ENCODE data around the gene DUS4L.

DUS4L gene

DNA sequence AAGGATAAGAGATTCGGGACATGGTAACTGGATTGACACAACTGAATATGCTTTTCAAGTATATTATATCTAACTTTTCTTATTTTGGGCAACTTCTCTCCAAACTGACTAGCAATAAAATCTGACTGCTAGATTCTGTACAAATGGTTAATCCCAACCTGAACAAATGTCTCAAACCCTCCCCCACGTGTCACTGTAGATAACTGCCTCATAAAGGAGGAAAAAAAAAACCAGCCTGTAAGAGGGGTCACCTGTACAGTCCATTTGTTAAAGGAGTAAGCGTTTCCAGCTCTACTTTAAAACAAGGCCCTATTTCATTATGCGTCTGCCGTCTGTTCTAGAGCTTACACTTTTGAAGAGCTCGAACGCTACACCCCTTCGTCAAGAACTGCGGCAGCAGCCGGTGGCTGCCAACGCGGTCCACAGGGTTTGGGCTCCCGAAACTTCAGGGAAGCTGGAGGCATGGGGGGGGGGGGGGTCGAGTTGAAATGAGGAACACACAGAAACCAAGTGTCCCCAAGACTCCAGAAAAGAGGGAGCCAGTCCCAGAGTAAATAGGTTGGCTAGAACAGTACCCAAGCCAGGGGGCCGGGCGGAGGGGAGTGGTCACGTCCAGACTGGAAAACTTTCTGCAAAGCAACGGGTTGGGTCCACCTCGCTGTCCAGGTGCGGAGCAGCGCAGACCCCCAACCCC lies 543 bp upstream of the DUS4L start:
- H3K4me1 Mint-ChIP-seq: peaks cover 62% of the 10 kb centered on the region
- no peaks in the 10 kb centered on the region for H3K9me3 Mint-ChIP-seq
- peak overlapping the region; percentile 96 for H3K4me3 Mint-ChIP-seq

DNA sequence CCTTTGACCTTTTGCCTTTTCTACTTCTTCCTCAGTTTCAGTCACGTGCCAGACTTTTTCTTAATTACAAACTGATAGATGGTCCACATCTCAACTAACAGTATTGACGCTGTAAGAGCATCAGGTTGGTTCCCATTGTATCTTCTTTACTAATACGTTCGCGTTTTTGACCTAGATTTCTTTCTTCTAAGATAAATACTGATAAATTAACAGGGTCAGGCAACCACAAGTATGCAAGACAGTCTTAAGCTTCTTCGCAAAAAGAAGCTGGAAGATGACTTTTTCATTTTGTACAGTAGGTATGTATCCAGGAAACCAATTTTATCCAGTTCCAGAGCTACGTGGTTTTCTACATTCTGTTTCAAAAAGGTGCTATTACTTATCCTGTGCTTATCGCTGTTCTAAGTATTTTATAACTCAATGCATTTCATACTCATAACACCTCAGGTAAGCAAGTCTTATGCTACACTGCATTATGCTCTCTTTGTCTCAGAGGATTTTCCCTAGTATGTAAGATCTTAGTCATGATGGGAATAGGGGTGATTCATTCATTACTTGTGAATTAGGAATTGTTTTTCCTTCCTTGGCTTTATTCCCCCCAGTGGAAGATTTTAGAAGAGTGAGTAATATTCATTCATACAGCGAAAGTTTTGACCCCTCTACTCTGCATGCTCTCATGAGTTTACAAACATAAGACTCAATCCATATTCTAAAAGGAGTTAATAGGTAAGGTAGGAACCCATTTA lies 955 bp downstream of the DUS4L start:
- peaks cover 11% of the 10 kb centered on the region for H3K36me3 Mint-ChIP-seq
- H3K27ac Mint-ChIP-seq: peak overlapping the region; percentile 88
- H3K4me1 Mint-ChIP-seq: peaks cover 54% of the 10 kb centered on the region
- ATAC-seq: no peak
- no peaks in the 10 kb centered on the region for H3K9me3 Mint-ChIP-seq
- peak overlapping the region; percentile 96 for H3K4me3 Mint-ChIP-seq
- no peaks in the 10 kb centered on the region for H3K27me3 Mint-ChIP-seq

More for the DNA sequence above, 543 bp upstream of the DUS4L start:
- Mint-ChIP-seq H3K36me3 (peaks cover 8% of the 10 kb centered on the region), H3K27ac (peak overlapping the region; percentile 88), H3K27me3 (no peaks in the 10 kb centered on the region)
- ATAC-seq: peak; percentile 71

DNA sequence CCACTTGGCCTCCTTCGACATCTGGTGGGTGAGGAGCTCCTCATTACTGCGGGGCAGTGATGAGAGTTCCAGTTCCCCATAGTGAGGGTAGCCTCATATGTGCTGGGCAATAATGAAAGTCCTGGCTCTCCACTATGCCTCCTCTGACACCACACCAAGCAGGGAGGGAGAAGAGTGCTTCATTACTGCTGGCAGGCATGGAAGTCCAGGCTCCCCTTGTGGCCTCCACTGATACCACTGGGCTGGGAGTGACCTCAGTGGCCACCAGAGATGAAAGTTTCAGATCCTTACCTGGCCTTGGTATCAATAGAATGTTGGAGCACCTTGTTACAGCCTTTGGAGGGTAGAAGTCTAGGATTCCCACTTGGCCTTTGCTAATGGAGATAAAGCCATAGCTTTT lies 6.5 kb downstream of the DUS4L start:
- no peaks in the 10 kb centered on the region for H3K27me3 Mint-ChIP-seq
- H3K27ac Mint-ChIP-seq: no peak overlapping the region
- H3K36me3 Mint-ChIP-seq: peaks cover 18% of the 10 kb centered on the region
- no peak overlapping the region for H3K4me3 Mint-ChIP-seq
- ATAC-seq: no peak
- H3K4me1 Mint-ChIP-seq: peaks cover 7% of the 10 kb centered on the region
- no peaks in the 10 kb centered on the region for H3K9me3 Mint-ChIP-seq

DNA sequence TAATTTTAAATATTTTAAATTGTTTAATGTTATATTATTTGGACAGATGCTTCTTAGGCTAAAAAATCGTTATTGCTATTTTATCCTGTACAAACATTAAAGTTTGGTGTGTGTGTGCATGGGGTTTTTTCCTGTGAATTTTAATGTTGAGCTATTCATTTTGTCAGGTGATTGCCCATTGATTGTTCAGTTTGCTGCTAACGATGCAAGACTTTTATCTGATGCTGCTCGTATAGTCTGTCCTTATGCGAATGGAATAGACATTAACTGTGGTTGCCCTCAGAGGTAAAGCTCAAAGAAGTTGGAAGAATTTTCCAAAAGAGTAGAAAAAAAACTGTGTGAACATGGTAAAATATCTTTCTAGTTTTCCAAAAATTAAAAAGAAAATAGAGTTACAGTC lies 9.8 kb downstream of the DUS4L start:
- Mint-ChIP-seq H3K9me3 (no peaks in the 10 kb centered on the region), H3K27ac (no peak overlapping the region), H3K4me1 (no peaks in the 10 kb centered on the region), H3K4me3 (no peak overlapping the region), H3K36me3 (peaks cover 7% of the 10 kb centered on the region), H3K27me3 (no peaks in the 10 kb centered on the region)
- no peak for ATAC-seq

DNA sequence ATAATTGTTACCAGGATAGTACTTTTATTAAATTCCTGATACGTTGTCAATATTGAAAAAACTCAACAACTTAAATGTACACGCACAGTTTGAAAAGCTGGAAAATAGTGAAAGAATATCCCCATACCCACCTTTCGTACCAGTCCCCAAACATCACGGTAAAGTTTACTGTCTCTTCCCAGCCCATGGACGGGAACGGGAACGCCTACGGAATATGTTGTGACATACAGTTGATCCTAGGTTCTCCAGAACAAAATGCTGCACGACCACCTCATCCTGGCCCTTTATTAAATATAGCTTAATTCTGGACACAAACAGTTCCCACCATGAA lies 15.7 kb downstream of the DUS4L start:
- Mint-ChIP-seq H3K4me3 (peak overlapping the region; percentile 88), H3K36me3 (no peaks in the 10 kb centered on the region), H3K27ac (peak overlapping the region; percentile 89), H3K27me3 (no peaks in the 10 kb centered on the region), H3K4me1 (peaks cover 24% of the 10 kb centered on the region), H3K9me3 (no peaks in the 10 kb centered on the region)
- ATAC-seq: no peak

DNA sequence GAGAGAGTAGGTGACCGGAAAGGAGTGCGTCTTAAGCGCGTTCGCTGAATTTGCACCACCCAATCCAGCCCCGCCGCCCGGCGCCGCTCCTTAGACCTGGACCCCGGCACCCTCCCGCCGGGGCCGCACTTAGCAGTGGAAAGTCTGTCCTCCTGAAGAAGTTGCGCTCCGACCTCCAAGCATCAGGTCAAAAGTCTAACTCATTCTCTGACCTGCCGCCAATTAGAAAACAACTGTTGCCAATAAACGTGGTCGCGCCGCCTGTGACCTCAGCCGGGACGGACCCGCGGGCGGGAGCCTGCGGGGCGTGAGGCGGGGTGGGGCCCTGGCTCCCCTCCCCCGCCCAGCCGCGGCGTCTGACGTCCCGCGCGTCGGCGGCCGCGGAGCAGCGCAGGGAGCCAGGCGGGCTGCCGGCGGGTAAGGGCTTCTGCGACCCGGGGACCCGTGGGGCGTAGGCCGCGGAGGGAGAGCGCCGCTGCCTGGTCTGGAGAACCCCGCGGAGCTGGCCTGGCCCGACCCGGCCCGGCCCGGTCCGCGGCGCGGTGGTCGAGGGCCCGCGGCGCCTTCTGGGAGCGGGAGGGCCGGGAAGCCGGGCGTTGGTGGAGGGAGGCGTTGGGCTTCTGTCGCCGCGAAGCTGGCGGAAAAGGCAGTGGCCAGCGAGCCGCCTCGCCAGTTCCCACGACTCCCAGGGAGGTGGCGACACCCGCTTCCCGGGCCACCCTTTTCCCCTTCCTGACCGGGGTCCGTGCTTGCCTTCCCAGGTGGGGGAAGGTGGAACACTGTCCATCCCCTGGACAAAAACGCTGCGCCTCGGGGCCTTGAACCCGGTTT lies 16.3 kb downstream of the DUS4L start, which contains the start of gene BCAP29:
Gene BCAP29 (plus strand): TSS at position 362 of the 831 bp plus-strand sequence. CDS start 527 bp downstream, outside the sequence.
- Mint-ChIP-seq H3K27me3 (no peaks in the 10 kb centered on the region), H3K9me3 (no peaks in the 10 kb centered on the region), H3K36me3 (peaks cover 4% of the 10 kb centered on the region), H3K4me3 (peak within 1 kb of the TSS; percentile 88), H3K4me1 (peaks cover 24% of the 10 kb centered on the region), H3K27ac (peak within 1 kb of the TSS; percentile 89)
- peak; percentile 98 for ATAC-seq

DNA sequence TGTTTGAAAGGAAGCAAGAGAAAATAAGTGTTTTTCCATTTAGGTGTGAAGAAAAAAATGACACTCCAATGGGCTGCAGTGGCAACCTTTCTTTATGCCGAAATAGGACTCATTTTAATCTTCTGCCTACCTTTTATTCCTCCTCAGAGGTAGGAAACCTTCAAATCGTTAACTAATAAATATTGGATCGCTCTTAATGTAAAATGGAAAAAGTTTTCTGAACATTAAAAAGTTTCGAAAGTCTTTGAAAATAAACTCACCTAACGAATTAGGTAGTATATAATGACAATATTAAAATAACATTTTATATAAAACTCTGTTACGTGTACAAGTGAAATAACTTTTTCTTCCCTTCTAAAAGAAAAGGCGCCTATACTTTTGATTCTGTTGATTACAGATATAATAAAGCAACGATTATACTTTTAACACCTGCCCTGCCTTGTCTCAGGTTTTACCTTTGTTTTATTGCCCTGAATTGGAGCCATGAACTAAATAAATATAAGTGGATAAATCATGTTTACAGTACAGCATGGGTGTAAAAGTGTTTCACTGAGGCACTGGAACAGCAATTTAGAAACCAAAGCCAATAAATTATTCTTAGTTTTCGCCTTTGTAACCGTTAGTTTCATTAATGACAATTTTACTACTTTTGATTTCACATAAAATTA lies 17.1 kb downstream of the DUS4L start:
- Mint-ChIP-seq H3K9me3 (no peaks in the 10 kb centered on the region), H3K27ac (peak overlapping the region; percentile 89), H3K4me1 (peaks cover 24% of the 10 kb centered on the region), H3K36me3 (peaks cover 12% of the 10 kb centered on the region), H3K4me3 (peak overlapping the region; percentile 88), H3K27me3 (no peaks in the 10 kb centered on the region)
- ATAC-seq: no peak

DNA sequence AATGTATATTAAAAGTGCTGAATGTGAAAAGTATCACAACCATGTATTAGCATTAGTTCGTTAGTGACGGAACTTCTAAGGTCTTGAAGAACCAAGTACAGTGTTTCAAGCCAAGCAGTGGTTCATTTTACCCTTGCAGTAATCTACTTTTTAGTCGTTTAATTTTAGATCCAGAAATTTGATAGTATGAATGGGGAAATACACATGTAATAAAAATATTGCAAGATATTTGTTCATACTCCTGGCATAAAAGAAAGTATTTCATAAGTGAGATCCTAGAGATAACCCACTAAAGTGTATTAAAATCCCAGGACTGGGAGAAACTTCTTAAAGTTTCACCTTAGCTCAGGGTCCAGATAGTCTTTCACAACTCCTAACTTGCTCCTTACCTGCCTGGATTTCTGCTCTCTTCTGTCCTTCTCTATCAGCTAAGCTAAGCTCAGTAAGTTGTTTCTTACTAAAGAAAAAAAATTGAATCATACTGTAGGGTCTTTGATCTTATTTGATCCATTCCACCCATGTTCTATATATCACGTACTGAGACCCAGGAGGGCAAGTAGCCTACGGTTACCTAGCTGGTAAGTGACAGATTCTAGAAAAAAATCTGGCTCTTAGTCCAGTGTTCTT lies 17.7 kb downstream of the DUS4L start:
- no peak overlapping the region for H3K27ac Mint-ChIP-seq
- H3K36me3 Mint-ChIP-seq: peaks cover 16% of the 10 kb centered on the region
- no peak for ATAC-seq
- no peaks in the 10 kb centered on the region for H3K9me3 Mint-ChIP-seq
- H3K4me3 Mint-ChIP-seq: peak overlapping the region; percentile 34
- no peaks in the 10 kb centered on the region for H3K27me3 Mint-ChIP-seq
- peaks cover 24% of the 10 kb centered on the region for H3K4me1 Mint-ChIP-seq

DNA sequence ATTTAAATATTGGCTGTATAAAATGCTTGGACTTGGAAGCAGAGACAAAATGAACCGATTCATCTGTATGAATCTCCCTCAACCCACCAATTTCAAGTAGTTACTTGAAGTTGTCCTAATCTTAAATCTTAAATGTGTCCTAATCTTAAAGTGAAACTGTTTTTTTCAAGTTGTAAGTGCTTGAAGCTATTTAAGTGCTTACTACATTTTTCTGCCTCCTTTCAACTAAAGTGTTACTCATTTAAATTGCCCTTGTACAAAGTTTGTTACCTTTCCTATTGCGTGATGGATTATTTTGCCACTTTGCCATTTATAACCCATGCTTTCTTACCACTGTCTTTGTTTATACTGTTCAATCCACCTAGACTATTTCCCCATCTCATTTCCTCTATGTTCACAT lies 19.1 kb downstream of the DUS4L start:
- Mint-ChIP-seq H3K4me3 (no peak overlapping the region), H3K4me1 (peaks cover 24% of the 10 kb centered on the region), H3K9me3 (no peaks in the 10 kb centered on the region), H3K27me3 (no peaks in the 10 kb centered on the region), H3K27ac (no peak overlapping the region), H3K36me3 (peaks cover 16% of the 10 kb centered on the region)
- ATAC-seq: no peak

DNA sequence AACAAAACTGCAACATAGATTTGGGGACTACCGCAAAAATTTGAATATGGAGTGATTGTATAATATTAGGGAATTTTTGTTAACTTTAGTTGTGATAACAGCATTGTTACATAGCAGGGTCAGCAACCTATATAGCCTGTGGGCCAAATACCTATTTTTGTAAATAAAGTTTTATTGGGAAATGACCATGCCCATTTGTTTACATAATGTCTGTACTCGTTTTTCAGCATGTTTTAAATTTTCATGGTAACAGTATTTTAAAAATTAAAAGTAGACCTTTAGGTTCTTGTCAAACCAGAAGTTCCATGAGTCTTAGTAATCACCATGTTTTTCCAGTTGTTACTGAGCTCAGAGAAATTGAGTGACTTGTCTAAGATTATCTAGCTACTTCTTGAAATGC lies 20.9 kb downstream of the DUS4L start:
- no peak overlapping the region for H3K4me3 Mint-ChIP-seq
- ATAC-seq: no peak
- H3K36me3 Mint-ChIP-seq: peaks cover 23% of the 10 kb centered on the region
- H3K9me3 Mint-ChIP-seq: no peaks in the 10 kb centered on the region
- no peak overlapping the region for H3K27ac Mint-ChIP-seq
- no peaks in the 10 kb centered on the region for H3K27me3 Mint-ChIP-seq
- H3K4me1 Mint-ChIP-seq: peaks cover 19% of the 10 kb centered on the region

DNA sequence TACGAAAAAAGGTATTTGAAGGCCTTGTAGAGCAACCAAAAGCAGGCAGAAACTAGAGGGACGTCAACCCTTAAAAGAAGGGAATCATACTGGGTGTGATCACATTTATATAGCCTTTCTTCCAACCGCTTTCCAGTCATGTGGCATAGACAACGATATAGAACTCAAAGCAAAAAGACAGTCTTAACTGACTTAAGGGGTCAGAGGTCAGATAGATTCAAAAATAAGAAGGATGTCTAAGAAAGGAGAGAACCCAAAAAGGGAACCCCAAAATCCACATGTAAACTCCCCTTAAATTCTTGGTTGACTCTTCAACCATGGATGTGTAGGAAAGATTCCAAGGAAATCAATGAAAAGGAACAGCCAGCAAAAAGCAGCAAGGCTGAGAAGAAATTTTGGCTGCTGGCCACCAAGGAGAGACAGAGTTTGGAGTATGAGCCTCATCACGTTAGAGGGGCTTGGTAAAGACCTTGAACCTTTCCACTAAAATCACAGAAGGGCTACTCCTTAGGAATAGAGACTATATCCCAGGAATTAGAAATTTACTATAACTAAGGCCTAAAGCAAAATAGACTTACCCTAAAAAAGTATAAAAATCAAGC lies 24.9 kb downstream of the DUS4L start:
- ATAC-seq: no peak
- Mint-ChIP-seq H3K4me1 (no peaks in the 10 kb centered on the region), H3K9me3 (no peaks in the 10 kb centered on the region)

DNA sequence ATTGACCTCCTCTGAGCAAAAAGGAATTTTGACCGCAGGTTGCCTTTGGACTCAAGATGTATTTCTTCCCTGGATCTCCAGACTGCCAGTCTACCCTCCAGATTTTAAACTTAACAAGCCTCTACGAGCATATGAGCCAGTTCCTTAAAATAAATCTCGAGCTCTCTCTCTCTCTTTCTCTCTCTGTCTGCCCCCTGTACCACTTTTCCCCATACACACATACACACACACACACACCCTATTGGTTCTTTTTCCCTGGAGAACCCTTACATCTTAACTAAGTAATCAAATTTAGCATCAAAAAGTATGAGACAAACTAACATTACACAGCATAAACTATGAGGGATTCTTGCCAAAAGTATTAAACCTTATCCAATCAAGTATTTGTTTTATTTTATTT lies 27.6 kb downstream of the DUS4L start:
- Mint-ChIP-seq H3K36me3 (peaks cover 24% of the 10 kb centered on the region), H3K4me3 (no peak overlapping the region), H3K9me3 (no peaks in the 10 kb centered on the region), H3K4me1 (no peaks in the 10 kb centered on the region), H3K27ac (no peak overlapping the region), H3K27me3 (no peaks in the 10 kb centered on the region)
- no peak for ATAC-seq

More for the DNA sequence above, 24.9 kb downstream of the DUS4L start:
- H3K27ac Mint-ChIP-seq: no peak overlapping the region
- H3K36me3 Mint-ChIP-seq: peaks cover 29% of the 10 kb centered on the region
- no peak overlapping the region for H3K4me3 Mint-ChIP-seq
- no peaks in the 10 kb centered on the region for H3K27me3 Mint-ChIP-seq

DNA sequence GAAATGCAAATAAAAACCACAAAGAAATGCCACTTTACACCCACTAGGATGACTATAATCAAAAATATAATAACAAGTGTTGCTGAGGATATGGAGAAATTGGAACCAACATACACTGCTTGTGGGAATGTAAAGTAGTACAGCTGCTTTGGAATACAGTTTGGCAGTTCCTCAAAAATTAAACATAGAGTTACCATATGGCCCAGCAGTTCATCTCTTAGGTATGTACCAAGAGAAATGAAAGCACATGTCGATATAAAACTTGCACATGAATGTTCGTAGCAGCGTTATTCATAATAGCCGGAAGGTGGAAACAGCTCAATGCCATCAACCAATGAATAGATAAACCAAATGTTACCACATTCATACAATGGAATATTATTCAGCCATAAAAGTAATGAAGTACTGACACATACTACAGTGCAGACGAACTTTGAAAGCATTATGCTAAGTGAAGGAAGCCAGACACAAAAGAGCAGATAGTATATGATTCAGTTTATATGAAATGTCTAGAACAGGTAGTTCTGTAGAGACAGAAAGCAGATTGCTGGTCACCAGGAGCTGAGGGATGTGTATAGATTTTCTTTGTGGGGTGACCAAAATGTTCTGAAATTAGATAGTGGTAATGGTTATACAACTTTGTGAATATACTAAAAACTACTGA lies 28.7 kb downstream of the DUS4L start:
- H3K4me3 Mint-ChIP-seq: no peak overlapping the region
- no peaks in the 10 kb centered on the region for H3K4me1 Mint-ChIP-seq
- peaks cover 34% of the 10 kb centered on the region for H3K36me3 Mint-ChIP-seq
- no peak for ATAC-seq
- no peaks in the 10 kb centered on the region for H3K27me3 Mint-ChIP-seq
- no peak overlapping the region for H3K27ac Mint-ChIP-seq
- H3K9me3 Mint-ChIP-seq: no peaks in the 10 kb centered on the region

DNA sequence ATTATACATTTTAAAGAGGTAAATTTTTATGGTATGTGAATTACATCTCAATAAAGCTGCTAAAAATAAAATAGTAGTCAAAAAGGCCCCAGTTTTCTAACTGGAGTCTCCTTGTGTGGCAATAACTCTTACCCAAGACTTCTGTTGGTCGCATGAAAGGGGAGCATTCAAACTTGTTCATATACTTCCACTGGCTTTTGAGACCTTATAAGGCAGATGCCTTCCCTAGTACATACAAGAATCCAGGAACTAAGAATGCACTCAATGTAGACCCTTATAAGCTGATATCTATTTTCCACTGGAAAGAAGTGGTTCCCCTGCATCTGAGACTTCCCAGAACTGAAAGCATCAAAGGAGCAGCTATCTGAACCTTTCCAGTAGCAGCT lies 29.2 kb downstream of the DUS4L start:
- no peaks in the 10 kb centered on the region for H3K27me3 Mint-ChIP-seq
- H3K27ac Mint-ChIP-seq: no peak overlapping the region
- no peaks in the 10 kb centered on the region for H3K9me3 Mint-ChIP-seq
- no peak overlapping the region for H3K4me3 Mint-ChIP-seq
- H3K36me3 Mint-ChIP-seq: peaks cover 34% of the 10 kb centered on the region
- no peaks in the 10 kb centered on the region for H3K4me1 Mint-ChIP-seq
- ATAC-seq: no peak

Measured in stimulated activated memory B cell treated with anti-CD40 and anti-IgM and Interleukin-4, amounts not matched to agents 10 μg/mL and 1 μg/mL and 100 μg/mL, for 72 hours (primary cell).